Measurements from ENCODE around the gene OR1J1. TPM values are rescaled to one million over a fixed set of nuclear protein-coding genes. Genes with fewer than 3 reads are reported as not detected.

Gene OR1J1
- total RNA-seq, 1 donor from 2014 or later, result not detected

GRCh38 chr9:122453677-122454135 is 24.0 kb downstream of the OR1J1 start:
- no peak for DNase-seq (ENCODE audit: low spot score)
- no peak for ATAC-seq
- intact Hi-C loops (cut with DNase I), result no loop called here

- intact Hi-C loops (cut with DNase I), result no loop called here
- DNase-seq (ENCODE audit: low spot score) (no peak), ATAC-seq (no peak)
These were observed 30.8 kb downstream of the OR1J1 start for GRCh38 chr9:122446819-122447484.

GRCh38 chr9:122445155-122445749 is 32.5 kb downstream of the OR1J1 start:
- DNase-seq (ENCODE audit: low spot score), result no peak
- no peak for ATAC-seq
- intact Hi-C loops (cut with DNase I), result no loop called here

- ATAC-seq, result no peak
- DNase-seq (ENCODE audit: low spot score), result no peak
- intact Hi-C loops (cut with DNase I), result no loop called here
These were observed 33.5 kb downstream of the OR1J1 start for GRCh38 chr9:122444041-122444733.

- intact Hi-C loops (cut with DNase I), result no loop called here
- no peak for ATAC-seq
- no peak for DNase-seq (ENCODE audit: low spot score)
These were observed 35.2 kb downstream of the OR1J1 start for GRCh38 chr9:122442568-122442967.

Other genes starting within 250 kb of the OR1J1 start
- 11.5 TPM for gene LHX6, start 249.0 kb downstream of the OR1J1 start, total RNA-seq
- gene RBM18, start 213.1 kb downstream of the OR1J1 start, total RNA-seq, result 16.0 TPM
- 25.9 TPM for gene MRRF, start 213.0 kb downstream of the OR1J1 start, total RNA-seq
- 6.0 TPM for gene PTGS1, start 106.9 kb downstream of the OR1J1 start, total RNA-seq
- gene OR1J2, start 32.9 kb upstream of the OR1J1 start, total RNA-seq, result not detected
- gene OR1J4, start 41.2 kb upstream of the OR1J1 start, total RNA-seq, result not detected
- not detected for gene OR1N1, start 49.4 kb upstream of the OR1J1 start, total RNA-seq
- gene OR1N2, start 75.2 kb upstream of the OR1J1 start, total RNA-seq, result not detected
- gene OR1L8, start 105.5 kb upstream of the OR1J1 start, total RNA-seq, result 0.85 TPM
- gene OR1Q1, start 136.8 kb upstream of the OR1J1 start, total RNA-seq, result not detected
- gene OR1B1, start 179.7 kb upstream of the OR1J1 start, total RNA-seq, result 0.36 TPM
- not detected for gene OR1L1, start 183.8 kb upstream of the OR1J1 start, total RNA-seq
- gene OR1L3, start 197.2 kb upstream of the OR1J1 start, total RNA-seq, result not detected
- not detected for gene OR1L4, start 246.1 kb upstream of the OR1J1 start, total RNA-seq

Data from sciatic nerve (tissue), 2 donors.